GM12873 (cell line): Measurements from ENCODE around the gene ACBD4.

Experiments used
- CTCF ChIP-seq: IDR thresholded peaks from 2 replicates; pipeline ENCODE4 v1.5.1; 2012; ENCODE audit warnings: low read depth, mild to moderate bottlenecking, moderate library complexity, low read length, control low read depth; ENCODE audit not compliant: insufficient read depth; ENCODE audit errors: missing control alignments

The ACBD4 gene

GRCh38 chr17:45104907-45105624 is 30.4 kb upstream of the ACBD4 start:
- no peak for TF ChIP-seq CTCF

GRCh38 chr17:45106096-45106495 is 29.4 kb upstream of the ACBD4 start:
- TF ChIP-seq CTCF: no peak

GRCh38 chr17:45106582-45106981 is 28.9 kb upstream of the ACBD4 start:
- no peak for TF ChIP-seq CTCF

GRCh38 chr17:45107293-45108010 is 28.0 kb upstream of the ACBD4 start:
- TF ChIP-seq CTCF: no peak

- TF ChIP-seq CTCF: no peak
Observed at GRCh38 chr17:45108051-45108450, 27.4 kb upstream of the ACBD4 start.

- TF ChIP-seq CTCF: no peak
Observed at GRCh38 chr17:45108595-45109521, 26.6 kb upstream of the ACBD4 start.
